Fibroblast of mammary gland (primary cell): Measurements from ENCODE around the gene SPRED2.
A peak's percentile ranks its signal among the peaks of the same experiment; 100 is the strongest.

Experiments used
- DNase-seq: peaks from one replicate; pipeline ENCODE4 v3.0.0-alpha.2; 2010; ENCODE audit warnings: low read depth
- H3K4me3 ChIP-seq: 2 replicates; pipeline ENCODE4 v1.5.1; 2011; ENCODE audit warnings: low read depth, mild to moderate bottlenecking, low read length, moderate library complexity; ENCODE audit not compliant: control insufficient read depth
- CTCF ChIP-seq: conservative IDR thresholded peaks from 2 replicates; pipeline ENCODE4 v1.5.1; 2011; ENCODE audit warnings: low read depth, low read length, inconsistent platforms; ENCODE audit not compliant: control insufficient read depth, insufficient read depth

The SPRED2 gene

GRCh38 chr2:65397122-65397521 is 35.3 kb downstream of the SPRED2 start:
- no peak overlapping the region for H3K4me3 ChIP-seq
- DNase-seq, result peak; percentile 77
- no peak for TF ChIP-seq CTCF

- DNase-seq, result peak; percentile 77
- TF ChIP-seq CTCF, result no peak
Observed at GRCh38 chr2:65396348-65397026, 35.9 kb downstream of the SPRED2 start.

GRCh38 chr2:65395621-65396347 is 36.6 kb downstream of the SPRED2 start:
- TF ChIP-seq CTCF, result no peak
- H3K4me3 ChIP-seq, result no peak overlapping the region

More at GRCh38 chr2:65396348-65397026, 35.9 kb downstream of the SPRED2 start:
- H3K4me3 ChIP-seq, result no peak overlapping the region

GRCh38 chr2:65393743-65394422 is 38.5 kb downstream of the SPRED2 start:
- TF ChIP-seq CTCF, result no peak
- DNase-seq, result no peak
- H3K4me3 ChIP-seq, result no peak overlapping the region

More at GRCh38 chr2:65395621-65396347, 36.6 kb downstream of the SPRED2 start:
- DNase-seq, result no peak

GRCh38 chr2:65393046-65393445 is 39.4 kb downstream of the SPRED2 start:
- H3K4me3 ChIP-seq, result no peak overlapping the region
- no peak for TF ChIP-seq CTCF
- no peak for DNase-seq

- H3K4me3 ChIP-seq, result no peak overlapping the region
Observed at GRCh38 chr2:65392609-65393008, 39.8 kb downstream of the SPRED2 start.

More at GRCh38 chr2:65392609-65393008, 39.8 kb downstream of the SPRED2 start:
- no peak for DNase-seq
- TF ChIP-seq CTCF, result no peak
